ENCODE data around the gene RFXAP.
A peak's percentile ranks its signal among the peaks of the same experiment; 100 is the strongest.

Gene RFXAP

DNA sequence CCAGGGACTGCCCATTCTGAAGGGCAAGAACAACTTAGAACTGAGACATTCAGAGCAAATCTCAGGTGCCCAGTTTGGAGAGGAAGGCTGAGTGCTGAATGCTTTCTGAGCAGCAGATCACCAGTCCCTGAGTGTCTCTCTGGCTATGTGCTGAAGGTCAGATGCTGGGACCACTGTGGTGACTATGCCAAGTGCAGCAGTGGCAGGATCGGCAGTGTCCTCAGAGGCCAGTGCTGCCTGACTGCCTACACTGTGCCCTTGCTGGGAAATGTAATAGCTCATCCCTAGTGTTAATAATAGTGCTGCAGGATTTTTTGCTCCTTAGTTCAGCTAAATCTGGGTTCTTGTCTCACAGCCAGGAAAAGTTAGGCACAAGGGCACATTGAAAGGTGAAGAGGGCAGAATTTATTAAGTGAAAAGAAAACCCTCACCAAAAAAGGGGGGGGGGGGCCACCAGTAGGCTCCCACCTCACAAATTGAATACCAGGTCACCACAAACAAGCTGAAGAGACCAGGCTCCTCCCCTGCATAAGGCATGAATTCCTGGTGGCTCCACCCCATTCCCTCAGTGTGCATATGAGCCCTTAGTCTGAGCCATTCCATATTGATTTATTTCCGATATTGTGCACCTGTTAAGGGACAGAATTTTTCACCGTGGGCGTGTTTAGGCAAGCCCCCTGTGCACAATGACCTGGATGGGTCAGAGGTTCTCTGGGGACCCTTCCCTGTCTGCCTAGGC is 18.5 kb downstream of the RFXAP start:
- TF ChIP-seq POLR2A (IDR thresholded peaks at IDR 0.05; ENCODE audit: low read length) (no peak), GATA1 (IDR thresholded peaks at IDR 0.05; ENCODE audit: low read depth, low read length) (no peak)
- DNase-seq = no peak

DNA sequence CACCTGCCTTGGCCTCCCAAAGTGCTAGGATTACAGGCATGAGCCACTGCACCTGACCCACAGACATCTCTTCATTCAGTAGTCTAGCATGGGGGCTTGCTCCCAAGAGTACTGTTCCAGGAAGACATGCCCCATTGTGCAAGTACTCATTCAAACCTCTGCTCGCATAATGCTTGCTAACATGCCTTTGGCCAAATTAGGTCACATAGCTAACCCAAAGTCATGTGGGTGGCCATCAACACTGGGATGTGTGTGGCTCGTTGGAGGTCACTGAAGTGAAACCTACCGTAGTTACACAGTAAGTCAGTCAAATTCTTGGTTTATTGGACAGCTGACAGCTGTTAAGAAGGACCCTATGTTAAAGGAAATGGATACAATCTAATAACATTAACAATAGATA is 20.3 kb downstream of the RFXAP start:
- TF ChIP-seq POLR2A (IDR thresholded peaks at IDR 0.05; ENCODE audit: low read length) (no peak), GATA1 (IDR thresholded peaks at IDR 0.05; ENCODE audit: low read depth, low read length) (no peak)
- DNase-seq = no peak

DNA sequence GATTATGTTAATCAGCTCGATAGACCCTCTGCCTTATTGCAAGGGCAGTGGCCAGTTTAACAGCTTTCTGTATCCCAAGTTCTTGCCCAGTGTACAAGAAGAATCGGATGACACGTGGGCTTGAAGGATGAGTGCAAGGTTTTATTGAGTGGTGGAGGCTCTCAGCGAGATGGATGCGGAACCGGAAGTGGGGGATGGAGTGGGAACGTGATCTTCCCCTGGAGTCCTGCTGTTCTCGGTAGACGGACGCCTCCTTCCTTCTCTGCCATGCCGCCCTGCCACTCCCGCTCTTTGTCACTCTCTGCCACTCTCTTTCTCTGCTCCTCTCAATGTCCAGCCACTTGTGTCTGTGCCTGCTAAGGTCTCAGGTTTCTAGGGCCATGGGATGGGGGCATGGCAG is 21.0 kb downstream of the RFXAP start:
- DNase-seq = no peak
- TF ChIP-seq GATA1 (IDR thresholded peaks at IDR 0.05; ENCODE audit: low read depth, low read length) = no peak
- TF ChIP-seq POLR2A (IDR thresholded peaks at IDR 0.05; ENCODE audit: low read length) = no peak

DNA sequence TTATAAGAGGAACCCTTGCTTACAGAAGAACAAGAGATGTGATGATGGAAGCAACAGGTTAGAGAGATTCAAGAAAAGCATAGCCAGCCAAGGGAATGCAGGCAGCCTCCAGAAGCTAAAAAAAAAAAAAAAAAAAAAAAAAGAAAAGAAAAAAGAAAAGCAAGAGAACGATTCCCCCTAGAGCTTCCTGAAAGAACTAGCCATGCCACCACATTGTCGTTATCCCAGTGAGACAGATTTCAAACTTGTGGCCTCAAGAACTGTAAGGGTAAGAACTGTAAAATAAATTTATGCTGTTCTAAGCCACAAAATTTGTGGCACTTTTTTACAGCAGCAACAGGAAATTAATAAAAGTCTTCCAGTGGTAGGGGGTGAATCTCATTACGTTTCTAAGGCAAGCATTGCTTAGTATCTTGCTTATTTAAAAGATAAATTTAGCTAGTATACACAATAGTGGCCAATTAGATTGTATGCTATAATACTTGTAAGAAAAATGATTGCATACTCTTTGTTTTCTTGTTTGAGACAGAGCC is 21.8 kb downstream of the RFXAP start:
- no peak for DNase-seq
- TF ChIP-seq POLR2A (IDR thresholded peaks at IDR 0.05; ENCODE audit: low read length) (no peak), GATA1 (IDR thresholded peaks at IDR 0.05; ENCODE audit: low read depth, low read length) (no peak)

DNA sequence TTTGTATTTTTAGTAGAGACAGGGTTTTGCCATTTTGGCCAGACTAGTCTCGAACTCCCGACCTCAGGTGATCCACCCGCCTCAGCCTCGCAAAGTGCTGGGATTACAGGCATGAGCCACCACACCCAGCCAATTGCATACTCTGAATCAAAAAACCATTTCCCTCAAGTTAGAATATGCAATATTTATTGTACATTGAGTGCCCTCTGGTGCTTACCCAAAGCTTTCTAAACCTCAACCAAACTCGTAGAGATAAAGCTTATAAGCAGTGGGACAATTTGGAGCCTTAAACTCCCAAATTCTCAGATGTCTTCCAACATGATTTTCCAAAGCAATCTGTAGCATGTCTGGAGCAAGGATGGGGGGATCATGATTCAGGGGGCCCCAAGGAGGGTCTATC is 22.4 kb downstream of the RFXAP start:
- DNase-seq = peak in 1 of 2 experiments; percentile 4
- TF ChIP-seq POLR2A (IDR thresholded peaks at IDR 0.05; ENCODE audit: low read length) = no peak
- TF ChIP-seq GATA1 (IDR thresholded peaks at IDR 0.05; ENCODE audit: low read depth, low read length) = no peak

DNA sequence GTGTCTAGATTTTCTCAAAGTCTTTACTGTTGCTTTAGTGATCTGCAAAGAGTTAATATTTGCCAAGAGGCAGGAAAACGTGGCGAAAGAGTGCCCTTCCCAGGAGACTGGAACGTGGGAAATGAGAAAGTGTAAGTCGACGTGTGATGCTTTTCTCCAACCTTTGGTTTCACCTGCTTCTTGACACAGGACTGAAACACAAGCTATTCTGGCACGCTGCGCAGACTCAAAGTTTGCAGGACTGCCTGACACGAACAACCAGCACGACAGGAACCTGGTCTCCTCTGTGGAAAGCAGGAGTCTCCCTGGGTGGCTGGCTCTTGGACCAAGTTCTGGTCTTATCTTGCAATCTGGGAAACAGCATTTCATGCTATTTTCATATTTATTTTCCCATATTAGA is 28.6 kb downstream of the RFXAP start:
- no peak for DNase-seq
- TF ChIP-seq POLR2A (IDR thresholded peaks at IDR 0.05; ENCODE audit: low read length) (no peak), GATA1 (IDR thresholded peaks at IDR 0.05; ENCODE audit: low read depth, low read length) (no peak)

DNA sequence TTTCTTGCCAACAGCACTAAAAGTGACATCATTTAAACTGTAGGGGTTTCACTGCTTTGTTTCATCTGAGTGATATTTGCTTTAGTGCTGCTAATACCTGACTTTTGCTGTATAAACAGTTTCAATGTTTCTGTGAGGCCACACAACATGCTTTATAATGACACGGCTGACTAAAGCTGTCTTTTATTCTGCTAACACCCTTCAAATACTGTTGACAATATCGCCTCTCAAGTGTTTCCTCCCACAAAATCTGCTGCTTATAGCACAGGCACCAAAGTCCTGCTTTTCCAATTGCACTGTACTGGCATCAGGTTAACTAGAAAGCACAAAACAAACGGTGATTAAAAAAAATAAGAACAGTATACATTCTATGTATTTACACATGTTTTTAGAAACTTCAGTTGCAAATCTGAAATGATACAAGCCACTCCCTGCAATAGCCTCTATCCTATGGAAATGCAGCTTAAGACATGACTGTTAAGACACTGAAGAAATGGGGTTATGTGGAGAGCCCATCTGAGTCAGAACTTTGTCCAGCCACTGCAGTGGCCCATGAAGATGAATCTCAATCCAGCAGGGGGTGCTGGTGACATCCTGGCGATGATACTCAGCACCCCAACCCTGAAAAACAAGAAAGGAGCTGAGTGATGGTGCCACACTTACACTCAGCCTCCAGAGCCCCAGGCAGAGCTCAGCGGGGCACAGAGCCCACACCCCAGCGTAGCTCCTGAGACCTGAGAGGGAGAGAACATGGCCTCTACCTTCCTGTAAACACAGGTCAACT is 29.4 kb downstream of the RFXAP start:
- TF ChIP-seq POLR2A (IDR thresholded peaks at IDR 0.05; ENCODE audit: low read length) = no peak
- no peak for TF ChIP-seq GATA1 (IDR thresholded peaks at IDR 0.05; ENCODE audit: low read depth, low read length)
- DNase-seq = peak; percentile 43 to 45

DNA sequence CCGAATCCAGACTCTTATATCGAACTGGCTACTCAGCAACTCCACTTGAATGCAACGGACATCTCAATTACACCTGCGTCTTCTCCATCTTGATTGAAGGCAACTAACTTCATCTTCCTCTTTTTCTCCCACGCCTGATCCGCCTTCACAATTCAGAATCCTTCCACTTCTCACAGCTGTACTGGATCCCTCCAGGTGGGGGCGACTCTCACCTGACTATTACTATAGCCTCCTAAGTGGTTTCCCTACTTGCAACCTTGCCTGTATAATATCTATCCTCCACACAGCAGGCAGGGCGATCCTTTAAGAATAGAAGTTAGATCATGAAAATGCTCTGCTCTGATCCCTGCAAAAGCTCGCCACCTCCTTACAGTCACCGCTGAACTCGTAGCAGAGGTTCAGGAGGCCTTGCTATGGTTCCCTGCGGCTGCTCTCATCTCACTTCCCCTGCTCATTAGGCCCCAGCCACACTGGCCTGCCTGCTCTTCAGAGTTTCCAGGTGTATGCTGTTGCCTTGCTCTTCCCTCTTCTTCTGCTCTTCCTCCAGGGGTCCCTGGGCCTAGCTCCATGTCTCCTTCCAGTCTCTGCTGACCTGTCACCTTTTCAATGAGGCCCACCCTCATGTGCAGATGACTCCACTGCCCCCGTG is 31.9 kb downstream of the RFXAP start:
- TF ChIP-seq GATA1 (IDR thresholded peaks at IDR 0.05; ENCODE audit: low read depth, low read length) (no peak), POLR2A (IDR thresholded peaks at IDR 0.05; ENCODE audit: low read length) (no peak)
- DNase-seq = peak; percentile 37 to 50

DNA sequence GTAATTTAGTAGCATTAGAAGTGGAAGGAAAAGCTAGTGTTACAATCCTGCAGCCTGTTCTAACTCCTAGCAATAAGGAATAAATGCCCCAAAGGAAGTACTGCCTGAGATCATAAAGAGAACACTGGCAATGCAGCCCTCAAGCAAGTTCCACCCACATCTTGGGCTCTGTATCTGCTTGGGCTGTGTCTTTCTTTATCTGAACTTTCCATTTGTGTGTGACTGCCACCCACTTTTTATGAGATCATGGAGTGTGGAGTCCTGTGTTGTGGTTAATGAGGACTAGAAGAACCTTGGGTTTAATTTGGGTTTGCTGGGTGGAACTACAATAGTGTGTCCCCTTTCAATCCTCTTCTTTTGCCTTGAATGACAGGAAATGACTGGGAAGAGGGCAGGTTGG is 38.2 kb downstream of the RFXAP start:
- DNase-seq = peak; percentile 60 to 79
- TF ChIP-seq GATA1 (IDR thresholded peaks at IDR 0.05; ENCODE audit: low read depth, low read length) (no peak), POLR2A (IDR thresholded peaks at IDR 0.05; ENCODE audit: low read length) (peak; percentile 24)

DNA sequence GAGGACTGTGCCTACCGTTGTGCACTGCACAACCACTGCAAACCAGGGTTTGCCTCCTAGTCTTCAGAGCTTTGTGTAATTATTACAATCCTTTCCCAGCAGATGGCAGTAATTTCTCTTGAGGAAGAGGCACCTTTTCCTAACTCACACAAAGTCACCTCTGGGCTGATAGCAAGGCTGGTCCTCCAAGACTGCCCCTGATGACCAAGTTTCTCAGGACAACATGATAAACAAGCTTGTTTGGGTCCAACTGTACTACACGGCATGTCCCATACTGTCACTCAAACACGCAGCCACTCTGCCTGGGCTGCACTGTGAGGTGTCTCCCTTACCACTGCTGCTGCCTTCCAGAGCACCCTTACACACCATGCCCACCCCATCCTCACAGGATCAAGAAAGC is 39.3 kb downstream of the RFXAP start:
- DNase-seq = peak; percentile 64 to 68
- TF ChIP-seq GATA1 (IDR thresholded peaks at IDR 0.05; ENCODE audit: low read depth, low read length) (no peak), POLR2A (IDR thresholded peaks at IDR 0.05; ENCODE audit: low read length) (no peak)

DNA sequence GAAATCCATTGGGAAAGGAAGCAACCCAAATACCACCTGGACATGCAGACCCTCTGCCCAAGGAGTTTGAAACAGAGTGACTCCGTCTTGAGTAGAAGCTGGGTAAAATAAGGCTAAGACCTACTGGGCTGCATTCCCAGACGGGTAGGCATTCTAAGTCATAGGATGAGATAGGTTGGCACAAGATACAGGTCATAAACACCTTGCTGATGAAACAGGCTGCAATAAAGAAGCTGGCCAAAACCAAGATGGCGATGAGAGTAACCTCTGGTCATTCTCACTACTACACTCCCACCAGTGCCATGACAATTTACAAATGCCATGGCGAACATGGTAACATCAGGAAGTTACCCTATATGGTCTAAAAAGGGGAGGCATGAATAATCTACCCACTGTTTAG is 40.2 kb downstream of the RFXAP start:
- TF ChIP-seq GATA1 (IDR thresholded peaks at IDR 0.05; ENCODE audit: low read depth, low read length) (no peak), POLR2A (IDR thresholded peaks at IDR 0.05; ENCODE audit: low read length) (no peak)
- no peak for DNase-seq

DNA sequence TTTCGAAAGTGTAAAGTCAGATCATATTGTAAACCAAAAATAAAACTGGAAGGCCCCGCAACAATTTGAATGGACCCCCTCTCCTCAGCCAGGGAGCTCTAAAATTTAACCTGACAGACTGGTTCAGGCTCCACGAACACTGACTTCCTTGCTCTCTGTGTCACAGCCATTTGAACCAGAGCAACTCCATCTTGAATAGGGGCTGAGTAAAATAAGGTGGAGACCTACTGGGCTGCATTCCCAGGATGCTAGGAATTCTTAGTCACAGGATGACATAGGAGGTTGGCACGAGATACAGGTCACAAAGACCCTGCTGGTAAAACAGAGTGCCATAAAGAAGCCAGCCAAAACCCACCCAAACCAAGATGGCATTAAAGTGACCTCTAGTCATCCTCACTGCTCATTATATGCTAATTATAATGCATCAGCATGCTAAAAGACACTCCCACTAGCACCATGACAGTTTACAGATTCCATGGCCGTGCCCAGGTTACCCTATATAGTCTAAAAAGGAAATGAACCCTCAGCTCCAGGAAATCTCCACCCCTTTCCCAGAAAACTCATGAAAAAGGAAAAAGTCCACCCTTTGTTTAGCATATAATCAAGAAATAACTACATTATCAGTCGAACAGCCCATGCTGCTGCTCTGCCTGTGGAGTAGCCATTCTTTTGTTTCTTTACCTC is 43.1 kb downstream of the RFXAP start:
- peak; percentile 8 to 9 for DNase-seq
- TF ChIP-seq GATA1 (IDR thresholded peaks at IDR 0.05; ENCODE audit: low read depth, low read length) (no peak), POLR2A (IDR thresholded peaks at IDR 0.05; ENCODE audit: low read length) (no peak)

DNA sequence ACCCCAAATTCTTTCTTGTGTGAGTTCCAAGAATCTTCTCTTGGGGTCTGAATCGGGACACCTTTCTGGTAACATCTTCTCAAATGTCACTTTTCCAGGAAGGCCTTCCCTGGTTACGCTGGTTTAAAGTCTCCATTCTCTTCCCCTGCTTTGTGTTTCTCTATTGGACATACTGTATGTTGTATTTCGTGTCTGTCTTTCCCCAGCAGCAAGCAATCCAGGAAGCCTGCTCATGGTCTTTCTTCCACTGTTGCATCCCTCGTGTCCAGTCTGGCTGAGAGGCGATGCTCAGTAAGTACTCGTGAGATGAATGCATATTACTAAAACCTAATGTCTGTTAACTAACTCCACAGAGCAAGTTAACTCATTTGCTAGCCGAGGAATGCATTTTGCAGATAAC is 43.7 kb downstream of the RFXAP start:
- no peak for DNase-seq
- TF ChIP-seq GATA1 (IDR thresholded peaks at IDR 0.05; ENCODE audit: low read depth, low read length) = no peak
- no peak for TF ChIP-seq POLR2A (IDR thresholded peaks at IDR 0.05; ENCODE audit: low read length)

DNA sequence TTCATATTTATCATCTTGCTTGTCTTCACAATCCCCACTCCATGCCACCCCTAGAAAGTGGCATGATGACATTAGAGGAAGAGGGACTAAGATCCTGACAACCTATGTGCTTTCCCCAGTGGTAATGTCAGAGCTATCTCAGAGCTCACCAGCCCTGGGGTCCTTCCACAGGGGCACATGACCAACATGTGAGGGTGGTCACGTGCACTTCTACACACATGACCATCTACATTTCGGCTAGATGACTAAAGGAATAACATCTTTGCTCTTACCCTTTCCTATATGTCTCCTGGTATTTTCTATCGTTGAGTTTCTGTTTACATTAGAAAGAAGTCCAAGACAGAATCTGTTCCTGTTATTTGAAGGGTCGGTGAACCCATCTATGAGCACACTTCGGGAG is 46.2 kb downstream of the RFXAP start:
- TF ChIP-seq GATA1 (IDR thresholded peaks at IDR 0.05; ENCODE audit: low read depth, low read length) = no peak
- no peak for TF ChIP-seq POLR2A (IDR thresholded peaks at IDR 0.05; ENCODE audit: low read length)
- no peak for DNase-seq
